Urinary bladder (tissue), 4 donors: ENCODE measurements around the gene MYL5. TPM values are rescaled to one million over a fixed set of nuclear protein-coding genes. Genes with fewer than 3 reads are reported as not detected.
"Not testable (repeated sequence)": the region's sequence is repeated elsewhere in the genome, so short reads cannot be mapped to it uniquely, and the experiment has no call there.

Experiments
- DNase-seq: peaks from one replicate; pipeline ENCODE4 v3.0.0-alpha.2; 2015; ENCODE audit errors: extremely low spot score
- H3K27ac ChIP-seq: one replicate; pipeline ENCODE4 v1.5.1; 2013; ENCODE audit warnings: low read depth, mild to moderate bottlenecking, moderate library complexity
- H3K36me3 ChIP-seq: one replicate; pipeline ENCODE4 v1.6.1; 2013; ENCODE audit warnings: mild to moderate bottlenecking, moderate library complexity; ENCODE audit not compliant: insufficient read depth
- H3K4me1 ChIP-seq: one replicate; pipeline ENCODE4 v1.6.1; 2013; ENCODE audit warnings: mild to moderate bottlenecking, moderate library complexity; ENCODE audit not compliant: insufficient read depth
- H3K4me3 ChIP-seq: one replicate; pipeline ENCODE4 v1.5.1; 2013; ENCODE audit warnings: low read depth, low read length
- WGBS: extraction: QIAGEN DNeasy Blood & Tissue Kit; methylation state at CpG from one replicate; pipeline ENCODE4 v1.1.7; 2013; 5-methylcytosine and 5-hydroxymethylcytosine counted together
- polyA plus RNA-seq: library from polyadenylated mRNA; stranded (reverse); fragments of 200-250 nt; gene quantifications from one replicate; pipeline ENCODE4 v1.2.3, GENCODE V29; 2013
- total RNA-seq: library from RNA; depleted of rRNA; stranded (reverse); fragments of >200 nt; gene quantifications from one replicate; pipeline ENCODE4 v1.2.3, GENCODE V29; 2014
- donor health status: healthy with polysubstance abuse.
- donor health status: healthy.

MYL5 gene
- total and polyA plus RNA-seq, 2 donors: 7.1 to 11.8 TPM

GRCh38 chr4:665381-665750 is 9.0 kb upstream of the MYL5 start:
- no peak overlapping the region for H3K4me3 ChIP-seq
- DNase-seq: no peak
- no peaks in the 10 kb centered on the region for H3K4me1 ChIP-seq
- WGBS: 88% methylated on average over 12 of the region's 12 CpGs
- no peak overlapping the region for H3K27ac ChIP-seq
- no peaks in the 10 kb centered on the region for H3K36me3 ChIP-seq

DNA sequence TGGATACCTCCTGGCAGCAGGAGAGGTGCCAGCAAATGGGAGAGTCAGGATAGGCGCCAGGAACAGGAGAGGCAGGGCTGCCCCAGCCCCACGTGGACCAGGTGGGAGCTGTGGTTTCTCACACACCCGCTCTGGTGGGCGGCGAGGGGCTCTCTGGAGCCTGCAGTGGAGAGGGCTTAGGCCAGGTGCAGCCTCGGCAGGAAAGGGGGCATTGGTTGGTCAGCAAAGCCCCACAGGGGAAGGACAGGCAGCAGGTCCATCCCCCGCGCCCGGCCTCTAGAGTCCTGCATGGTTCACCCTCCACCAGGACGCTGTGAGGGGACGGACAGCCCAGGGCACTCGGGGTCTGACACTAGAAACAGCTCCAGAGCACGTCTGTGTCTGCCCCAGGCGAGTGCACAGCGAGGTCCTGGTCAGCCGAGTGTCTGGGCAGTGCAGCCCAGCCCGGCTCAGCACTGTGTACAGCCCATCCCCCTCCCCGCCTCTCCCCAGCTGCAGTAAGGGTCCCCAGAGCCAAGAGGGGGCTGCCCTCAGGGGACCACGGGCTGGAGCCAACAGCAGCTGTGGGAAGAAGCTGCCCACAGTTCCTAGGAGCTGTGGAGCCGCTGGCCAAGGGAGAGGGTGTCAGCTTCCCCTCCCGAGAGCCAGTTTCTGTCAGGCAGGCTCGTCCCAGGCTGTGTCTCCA is 8.4 kb upstream of the MYL5 start:
- no peak overlapping the region for H3K4me3 ChIP-seq
- WGBS: 63% methylated on average over 22 of the region's 22 CpGs
- no peak overlapping the region for H3K27ac ChIP-seq
- no peak for DNase-seq
- H3K36me3 ChIP-seq: no peaks in the 10 kb centered on the region
- H3K4me1 ChIP-seq: no peaks in the 10 kb centered on the region

DNA sequence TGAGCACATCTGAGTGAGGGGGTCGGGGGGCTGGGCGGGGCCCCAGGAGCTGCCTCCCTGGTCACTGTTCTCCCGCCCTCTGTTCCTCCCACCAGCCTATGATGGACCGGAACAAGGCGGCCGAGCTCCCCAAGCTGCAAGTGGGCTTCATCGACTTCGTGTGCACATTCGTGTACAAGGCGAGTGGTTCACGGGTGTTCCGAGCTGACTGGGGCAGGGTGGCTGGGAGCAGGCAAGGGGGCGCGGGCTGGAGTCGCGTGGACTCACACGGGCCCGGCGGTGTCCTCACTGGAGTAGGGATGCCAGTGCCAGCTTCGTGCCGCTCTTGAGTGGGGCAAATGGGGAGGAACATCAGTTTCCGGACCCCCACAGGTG is 7.9 kb upstream of the MYL5 start:
- no peak overlapping the region for H3K27ac ChIP-seq
- H3K36me3 ChIP-seq: no peaks in the 10 kb centered on the region
- no peak overlapping the region for H3K4me3 ChIP-seq
- 82% methylated on average over 22 of the region's 22 CpGs for WGBS
- no peak for DNase-seq
- H3K4me1 ChIP-seq: no peaks in the 10 kb centered on the region

DNA sequence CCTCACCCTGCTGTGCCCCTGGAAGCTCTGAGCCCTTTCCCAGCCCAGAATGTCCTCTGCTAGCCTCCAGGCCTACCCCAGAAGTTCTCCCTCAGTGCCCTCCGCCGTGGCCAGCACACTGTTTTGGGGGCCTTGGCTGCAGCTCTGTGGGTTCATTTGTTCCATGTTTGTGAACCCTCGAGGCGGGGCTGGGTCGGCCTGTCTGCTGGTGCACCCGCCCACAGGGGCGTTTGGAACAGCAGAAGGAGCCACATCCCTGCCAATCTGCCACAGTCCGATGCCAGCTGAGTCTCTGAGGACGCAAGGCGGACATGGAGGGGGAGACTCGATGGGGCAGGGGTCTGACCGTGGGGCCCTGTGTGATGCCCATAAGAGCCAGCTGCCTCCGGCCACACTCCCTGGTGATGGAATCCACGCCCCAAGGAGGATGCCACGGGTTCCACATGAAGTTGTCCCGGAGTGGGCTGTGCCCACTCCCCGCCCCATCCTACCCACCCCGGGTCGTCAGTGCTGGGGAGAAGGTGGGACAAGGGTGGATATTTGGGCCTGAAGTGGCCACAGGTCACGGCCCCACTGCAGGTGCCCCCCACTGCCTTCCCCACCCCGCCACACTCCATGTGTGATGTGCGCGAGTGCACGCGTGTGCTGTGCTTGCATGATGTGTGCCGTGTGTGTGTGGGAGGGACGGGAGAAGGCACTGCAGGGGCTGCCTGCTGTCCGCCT is 7.4 kb upstream of the MYL5 start:
- H3K4me1 ChIP-seq: no peaks in the 10 kb centered on the region
- H3K27ac ChIP-seq: no peak overlapping the region
- no peak overlapping the region for H3K4me3 ChIP-seq
- no peak for DNase-seq
- WGBS: 85% methylated on average over 28 of the region's 28 CpGs
- no peaks in the 10 kb centered on the region for H3K36me3 ChIP-seq

- WGBS: 61% methylated on average over 10 of the region's 10 CpGs
Observed at GRCh38 chr4:667545-667925, 6.8 kb upstream of the MYL5 start.

GRCh38 chr4:668219-668618 is 6.1 kb upstream of the MYL5 start:
- not testable (repeated sequence) for DNase-seq, H3K4me1 ChIP-seq, H3K27ac ChIP-seq, H3K36me3 ChIP-seq, H3K4me3 ChIP-seq
- 88% methylated on average over 6 of the region's 6 CpGs for WGBS

More at GRCh38 chr4:667545-667925, 6.8 kb upstream of the MYL5 start:
- H3K4me3 ChIP-seq: no peak overlapping the region
- DNase-seq: no peak
- H3K36me3 ChIP-seq: no peaks in the 10 kb centered on the region
- H3K4me1 ChIP-seq: no peaks in the 10 kb centered on the region
- no peak overlapping the region for H3K27ac ChIP-seq

DNA sequence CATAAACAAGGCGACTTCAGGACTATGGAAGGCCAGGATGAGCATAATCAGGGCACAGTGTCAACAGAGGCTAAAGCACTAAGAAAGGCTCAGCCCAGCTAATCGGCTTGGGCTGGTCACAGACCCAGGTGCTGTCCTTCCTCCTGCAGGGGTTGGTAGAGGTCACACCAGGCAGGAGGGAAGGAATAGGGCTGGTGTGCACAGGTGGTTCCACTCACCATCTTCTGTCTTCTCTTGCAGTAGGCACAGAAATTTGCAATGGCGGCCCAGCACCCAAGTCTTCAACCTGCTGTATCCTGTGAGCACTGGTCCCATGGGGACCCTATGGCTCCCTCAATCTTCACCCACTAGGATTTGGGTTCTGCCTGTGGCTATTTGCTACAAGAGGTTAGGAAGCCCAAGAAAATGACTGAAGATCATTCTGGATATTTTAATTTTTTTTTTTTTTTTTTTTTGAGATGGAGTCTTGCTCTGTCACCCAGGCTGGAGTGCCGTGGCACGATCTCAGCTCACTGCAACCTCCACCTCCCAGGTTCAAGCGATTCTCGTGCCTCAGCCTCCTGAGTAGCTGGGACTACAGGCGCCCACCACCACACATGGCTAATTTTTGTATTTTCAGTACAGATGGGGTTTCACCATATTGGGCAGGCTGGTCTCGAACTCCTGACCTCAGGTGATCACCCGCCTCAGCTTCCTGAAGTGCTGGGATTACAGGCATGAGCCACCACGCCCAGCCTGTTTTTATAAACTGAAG is 4.4 kb upstream of the MYL5 start:
- H3K36me3 ChIP-seq, H3K27ac ChIP-seq, H3K4me1 ChIP-seq, DNase-seq, H3K4me3 ChIP-seq: not testable (repeated sequence)
- 95% methylated on average over 11 of the region's 11 CpGs for WGBS

DNA sequence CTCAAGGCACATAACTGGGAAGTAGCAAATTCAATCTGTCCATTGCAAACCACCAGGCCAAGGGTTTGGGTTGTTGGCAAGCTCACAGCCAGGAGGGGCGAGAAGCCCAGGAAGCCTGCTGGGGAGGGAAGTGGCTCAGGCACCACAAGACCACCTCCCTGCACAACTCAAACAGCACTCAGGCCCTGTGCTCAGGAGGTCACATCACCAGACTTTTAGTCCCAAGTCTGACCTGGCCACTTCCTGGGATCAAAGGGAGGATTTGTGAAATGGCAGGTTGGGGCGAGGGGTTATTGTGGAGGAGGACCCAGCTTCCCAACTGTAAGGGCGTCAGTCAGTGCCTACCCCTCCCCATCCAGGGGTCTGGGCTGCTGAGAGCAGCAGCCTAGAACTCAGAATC is 2.6 kb upstream of the MYL5 start:
- H3K36me3 ChIP-seq: no peaks in the 10 kb centered on the region
- no peak overlapping the region for H3K27ac ChIP-seq
- H3K4me3 ChIP-seq: no peak overlapping the region
- H3K4me1 ChIP-seq: no peaks in the 10 kb centered on the region
- WGBS: 93% methylated on average over 3 of the region's 3 CpGs
- DNase-seq: no peak

- DNase-seq: no peak
- no peaks in the 10 kb centered on the region for H3K36me3 ChIP-seq
- no peak overlapping the region for H3K27ac ChIP-seq
- 6% methylated on average over 55 of the region's 55 CpGs for WGBS
- no peaks in the 10 kb centered on the region for H3K4me1 ChIP-seq
- peak overlapping the region; percentile 77 for H3K4me3 ChIP-seq
Observed at GRCh38 chr4:673349-674091, 822 bp upstream of the MYL5 start.

GRCh38 chr4:675036-675882 is 917 bp downstream of the MYL5 start:
- Histone ChIP-seq H3K4me3 (peak overlapping the region; percentile 86), H3K36me3 (no peaks in the 10 kb centered on the region), H3K27ac (peak overlapping the region; percentile 90), H3K4me1 (no peaks in the 10 kb centered on the region)
- DNase-seq: no peak
- WGBS: 66% methylated on average over 26 of the region's 26 CpGs

DNA sequence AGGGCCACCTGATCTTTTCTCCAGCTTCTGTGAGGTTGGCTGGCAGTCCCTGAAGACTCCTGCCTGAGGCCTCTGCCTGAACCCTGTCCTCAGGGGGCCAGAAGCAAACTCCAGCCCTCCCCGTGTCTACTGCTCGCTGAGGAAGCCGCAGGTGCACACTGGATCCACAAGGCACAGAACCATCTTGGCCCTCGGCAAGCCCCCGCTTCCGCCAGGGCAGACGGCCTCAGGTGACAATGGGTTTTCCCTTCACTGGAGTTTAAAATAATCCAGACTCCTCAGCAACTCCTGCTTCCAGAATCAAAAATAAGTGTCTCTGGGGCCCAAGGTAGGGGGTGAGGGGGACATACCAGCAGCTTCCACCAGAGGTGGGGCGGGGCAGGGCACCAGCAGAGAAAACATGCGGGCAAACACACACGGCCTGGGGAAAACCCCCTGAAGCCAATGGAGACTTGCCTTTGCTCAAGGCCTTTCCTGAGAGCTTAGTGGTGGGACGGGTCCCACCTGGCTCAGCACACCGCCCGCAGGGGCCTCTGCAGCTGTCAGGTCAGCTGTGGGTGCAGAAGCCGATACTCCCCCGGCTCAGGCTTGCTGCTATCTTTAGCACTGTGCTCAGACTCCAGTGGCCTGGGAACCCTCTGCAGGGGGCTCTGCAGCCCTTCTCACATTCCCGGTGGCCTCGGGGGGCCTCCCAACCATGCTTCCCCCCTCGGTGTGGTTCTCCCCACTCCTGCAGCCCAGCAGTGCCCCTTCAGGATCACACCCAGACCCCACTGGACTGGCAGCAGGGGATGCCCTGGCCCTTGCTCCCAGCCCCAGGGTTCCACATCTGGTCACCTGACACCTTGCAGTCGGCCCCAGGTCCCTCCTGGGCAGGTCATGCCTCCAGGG is 1.9 kb downstream of the MYL5 start:
- H3K36me3 ChIP-seq: no peaks in the 10 kb centered on the region
- H3K4me1 ChIP-seq: no peaks in the 10 kb centered on the region
- H3K4me3 ChIP-seq: no peak overlapping the region
- DNase-seq: no peak
- WGBS: 66% methylated on average over 19 of the region's 19 CpGs
- no peak overlapping the region for H3K27ac ChIP-seq

GRCh38 chr4:676871-677235 is 2.5 kb downstream of the MYL5 start:
- WGBS: 79% methylated on average over 8 of the region's 8 CpGs
- Histone ChIP-seq H3K36me3 (no peaks in the 10 kb centered on the region), H3K27ac (no peak overlapping the region), H3K4me1 (no peaks in the 10 kb centered on the region), H3K4me3 (no peak overlapping the region)
- no peak for DNase-seq
